Upper lobe of left lung (tissue), 6 donors: ENCODE results near the gene HNRNPA3. TPM values are rescaled to one million over a fixed set of nuclear protein-coding genes. Genes with fewer than 3 reads are reported as not detected.

Experiments
- ATAC-seq, 2 donors: fragments of 200-7000 bp; cut with Tn5 transposase; one replicate each; pipeline ENCODE4 v1.9.1; 2022; ENCODE audit warnings: mild to moderate bottlenecking in 2 of 2, moderate library complexity in 2 of 2; ENCODE audit not compliant: low FRiP score in 2 of 2
- DNase-seq, 2 donors: peaks; one replicate each; pipeline ENCODE4 v3.0.0-alpha.2; 2019 to 2020
- H3K27ac ChIP-seq, 4 donors: fragments of 200-600 bp; sonication (generic); one replicate each; pipeline ENCODE4 v1.5.1; 2016 to 2019
- H3K27me3 ChIP-seq, 4 donors: fragments of 200-600 bp; sonication (generic); one replicate each; pipeline ENCODE4 v1.5.1; 2017 to 2019
- H3K36me3 ChIP-seq, 4 donors: fragments of 200-600 bp; sonication (generic); one replicate each; pipeline ENCODE4 v1.5.1; 2016 to 2019
- H3K4me1 ChIP-seq, 4 donors: fragments of 200-600 bp; sonication (generic); one replicate each; pipeline ENCODE4 v1.5.1; 2018 to 2019
- H3K4me3 ChIP-seq, 4 donors: fragments of 200-600 bp; sonication (generic); one replicate each; pipeline ENCODE4 v1.5.1; 2017 to 2019; ENCODE audit warnings: mild to moderate bottlenecking in 2 of 4, moderate library complexity in 1 of 4
- H3K9me3 ChIP-seq, 4 donors: fragments of 200-600 bp; sonication (generic); one replicate each; pipeline ENCODE4 v1.5.1; 2018 to 2019
- EP300 ChIP-seq, 4 donors: sonication (generic); formaldehyde crosslinking; IDR thresholded peaks; one replicate each; pipeline ENCODE4 v1.5.1; 2017; ENCODE audit warnings: antibody characterized with exemption in 4 of 4, control low read depth in 2 of 4
- POLR2A ChIP-seq, 4 donors: fragments of 450-650 bp; IDR thresholded peaks; one replicate each; pipeline ENCODE4 v1.5.1; 2016 to 2017; ENCODE audit warnings: antibody characterized with exemption in 4 of 4, mild to moderate bottlenecking in 2 of 4
- POLR2AphosphoS5 ChIP-seq, 2 donors: sonication (generic); formaldehyde crosslinking; IDR thresholded peaks; one replicate each; pipeline ENCODE4 v1.5.1; 2017; ENCODE audit warnings: antibody characterized with exemption in 2 of 2
- WGBS, 2 donors: methylation state at CpG; one replicate each; pipeline ENCODE4 v1.1.5; 2017 to 2018; 5-methylcytosine and 5-hydroxymethylcytosine counted together
- total RNA-seq, 6 donors: library from RNA; depleted of rRNA in 4 of 6; stranded (reverse); fragments of >200 nt in 4 of 6; gene quantifications; one replicate each; pipeline versions ENCODE4 v1.1.0 to v1.2.1, GENCODE V29; 2016 to 2021
- TF ChIP-seq, protein P1 (sequence below), 6 experiments: fragments of 450-650 bp in 4 of 6; fragments of 200-600 bp in 2 of 6; sonication (generic) in 2 of 6; IDR thresholded peaks; one replicate each; pipeline ENCODE4 v1.5.1; 2016 to 2019; ENCODE audit warnings: antibody characterized with exemption in 6 of 6
- donor health status: DM: no; HTN: no; CAD: no; lungs with moderate emphysema.
- donor health status: DM: no; HTN: yes; CAD: no; lungs with severe emphysema.

Gene HNRNPA3
- total RNA-seq, 6 donors from 2014 or later: 53.2 to 146 (median 89.0) TPM

GRCh38 chr2:177257471-177257870 is 44.9 kb downstream of the HNRNPA3 start:
- H3K4me3 ChIP-seq: no peak overlapping the region
- peaks cover 63 to 94% (median 87%) of the 10 kb centered on the region in 4 donors for H3K4me1 ChIP-seq
- 56 to 83% methylated on average over 3 to 5 of the region's 5 CpGs for WGBS, 2 donors
- H3K27me3 ChIP-seq: no peaks in the 10 kb centered on the region
- no peak for ATAC-seq
- no peak for TF ChIP-seq POLR2AphosphoS5 (IDR thresholded peaks at IDR 0.05)
- TF ChIP-seq, protein P1, sequence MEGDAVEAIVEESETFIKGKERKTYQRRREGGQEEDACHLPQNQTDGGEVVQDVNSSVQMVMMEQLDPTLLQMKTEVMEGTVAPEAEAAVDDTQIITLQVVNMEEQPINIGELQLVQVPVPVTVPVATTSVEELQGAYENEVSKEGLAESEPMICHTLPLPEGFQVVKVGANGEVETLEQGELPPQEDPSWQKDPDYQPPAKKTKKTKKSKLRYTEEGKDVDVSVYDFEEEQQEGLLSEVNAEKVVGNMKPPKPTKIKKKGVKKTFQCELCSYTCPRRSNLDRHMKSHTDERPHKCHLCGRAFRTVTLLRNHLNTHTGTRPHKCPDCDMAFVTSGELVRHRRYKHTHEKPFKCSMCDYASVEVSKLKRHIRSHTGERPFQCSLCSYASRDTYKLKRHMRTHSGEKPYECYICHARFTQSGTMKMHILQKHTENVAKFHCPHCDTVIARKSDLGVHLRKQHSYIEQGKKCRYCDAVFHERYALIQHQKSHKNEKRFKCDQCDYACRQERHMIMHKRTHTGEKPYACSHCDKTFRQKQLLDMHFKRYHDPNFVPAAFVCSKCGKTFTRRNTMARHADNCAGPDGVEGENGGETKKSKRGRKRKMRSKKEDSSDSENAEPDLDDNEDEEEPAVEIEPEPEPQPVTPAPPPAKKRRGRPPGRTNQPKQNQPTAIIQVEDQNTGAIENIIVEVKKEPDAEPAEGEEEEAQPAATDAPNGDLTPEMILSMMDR (IDR thresholded peaks at IDR 0.05): no peak
- no peak for TF ChIP-seq EP300 (IDR thresholded peaks at IDR 0.05)
- no peak for TF ChIP-seq POLR2A (IDR thresholded peaks at IDR 0.05)
- peak overlapping the region in 3 of 4 donors; percentile 41 to 69 (median 65) for H3K27ac ChIP-seq
- DNase-seq: no peak
- no peaks in the 10 kb centered on the region for H3K9me3 ChIP-seq
- peaks cover 0 to 4% (median 0%) of the 10 kb centered on the region in 4 donors for H3K36me3 ChIP-seq

DNA sequence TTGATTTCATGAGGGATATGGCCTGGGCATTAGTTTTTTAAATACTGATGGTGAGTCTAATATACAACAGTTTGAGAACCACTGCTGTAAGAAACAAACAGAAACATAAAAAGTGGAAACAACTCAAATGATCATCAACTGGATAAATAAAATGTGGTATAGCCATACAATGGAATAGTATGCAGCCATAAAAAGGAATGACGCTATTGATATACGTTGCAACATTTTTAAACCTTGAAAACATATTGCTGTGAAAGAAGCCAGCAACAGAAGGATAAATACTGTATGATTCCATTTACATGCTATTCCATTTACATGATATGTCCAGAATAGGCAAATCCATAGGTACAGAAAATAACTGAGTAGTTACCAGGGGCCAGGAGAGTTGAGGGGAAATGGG is 45.5 kb downstream of the HNRNPA3 start:
- peak overlapping the region in 2 of 4 donors; percentile 65 to 69 for H3K27ac ChIP-seq
- no peaks in the 10 kb centered on the region for H3K27me3 ChIP-seq
- peaks cover 58 to 88% (median 81%) of the 10 kb centered on the region in 4 donors for H3K4me1 ChIP-seq
- TF ChIP-seq EP300 (IDR thresholded peaks at IDR 0.05): no peak
- TF ChIP-seq, protein P1 (IDR thresholded peaks at IDR 0.05): no peak
- no peak for TF ChIP-seq POLR2A (IDR thresholded peaks at IDR 0.05)
- TF ChIP-seq POLR2AphosphoS5 (IDR thresholded peaks at IDR 0.05): no peak
- 99% methylated on average over 2 of the region's 2 CpGs for WGBS, 2 donors
- no peak for ATAC-seq
- no peak for DNase-seq
- H3K4me3 ChIP-seq: no peak overlapping the region
- no peaks in the 10 kb centered on the region for H3K9me3 ChIP-seq
- peaks cover 0 to 4% (median 0%) of the 10 kb centered on the region in 4 donors for H3K36me3 ChIP-seq

GRCh38 chr2:177260379-177260778 is 47.8 kb downstream of the HNRNPA3 start:
- ATAC-seq (no peak), DNase-seq (no peak)
- Histone ChIP-seq H3K4me3 (peak overlapping the region in 1 of 4 donors; percentile 74), H3K27me3 (no peaks in the 10 kb centered on the region), H3K27ac (peak overlapping the region in 2 of 4 donors; percentile 98 to 100), H3K9me3 (no peaks in the 10 kb centered on the region), H3K4me1 (peaks cover 37 to 68% (median 58%) of the 10 kb centered on the region in 4 donors), H3K36me3 (peaks cover 0 to 4% (median 0%) of the 10 kb centered on the region in 4 donors)
- no peak for TF ChIP-seq POLR2A (IDR thresholded peaks at IDR 0.05)
- TF ChIP-seq POLR2AphosphoS5 (IDR thresholded peaks at IDR 0.05): no peak
- TF ChIP-seq, protein P1 (IDR thresholded peaks at IDR 0.05): no peak
- no peak for TF ChIP-seq EP300 (IDR thresholded peaks at IDR 0.05)
- WGBS, 2 donors: 46 to 57% methylated on average over 1 of the region's 1 CpG

DNA sequence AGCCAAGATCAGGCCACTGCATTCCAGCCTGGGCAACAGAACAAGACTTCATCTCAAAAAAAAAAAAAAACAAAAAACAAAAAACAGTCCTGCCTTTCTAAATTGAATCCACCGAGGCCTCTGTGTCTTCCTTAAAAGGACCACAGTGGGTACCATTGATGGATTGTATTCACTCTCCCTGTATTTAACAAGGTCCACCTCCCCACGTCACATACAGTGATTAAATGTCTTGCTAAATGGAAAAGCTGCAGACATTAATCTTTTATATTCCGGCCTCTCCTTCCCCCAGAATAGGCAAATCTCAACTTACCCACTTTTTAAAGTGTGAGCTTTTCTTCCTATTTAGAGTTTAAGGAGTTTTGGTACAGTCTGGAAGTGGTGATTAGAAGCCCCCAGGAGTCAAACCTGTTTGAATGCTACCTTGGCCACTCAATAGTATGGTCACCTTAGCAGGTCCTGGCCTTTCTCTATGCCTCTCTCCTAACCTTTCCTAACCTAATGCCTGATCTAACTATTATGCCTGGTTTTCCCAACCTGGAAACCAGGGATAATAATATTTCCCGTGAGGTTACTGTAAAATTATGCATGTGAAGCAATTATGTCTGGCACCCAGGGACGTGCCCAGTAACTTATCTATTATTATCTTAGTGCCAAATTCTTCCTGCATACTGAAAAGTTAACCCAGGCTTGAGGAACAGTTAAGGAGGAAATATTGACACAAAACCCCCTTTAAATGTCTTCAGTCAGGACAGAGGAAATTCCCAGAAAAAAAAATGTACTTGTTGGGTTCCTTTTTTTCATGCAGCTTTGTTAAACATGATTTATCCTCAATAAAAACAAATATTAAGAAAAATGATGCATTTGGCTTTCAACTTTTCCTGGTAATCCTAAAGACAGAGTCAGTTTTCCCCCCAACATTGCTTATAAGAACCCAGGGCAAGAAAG is 48.8 kb downstream of the HNRNPA3 start:
- ATAC-seq: no peak
- Histone ChIP-seq H3K27ac (peak overlapping the region; percentile 98 to 100 (median 100)), H3K9me3 (no peaks in the 10 kb centered on the region), H3K4me3 (peak overlapping the region in 3 of 4 donors; percentile 61 to 89 (median 74)), H3K4me1 (peaks cover 36 to 68% (median 57%) of the 10 kb centered on the region in 4 donors), H3K27me3 (no peaks in the 10 kb centered on the region), H3K36me3 (peaks cover 0 to 4% (median 0%) of the 10 kb centered on the region in 4 donors)
- 16 to 25% methylated on average over 5 of the region's 5 CpGs for WGBS, 2 donors
- no peak for TF ChIP-seq POLR2A (IDR thresholded peaks at IDR 0.05)
- no peak for TF ChIP-seq EP300 (IDR thresholded peaks at IDR 0.05)
- TF ChIP-seq, protein P1 (IDR thresholded peaks at IDR 0.05): no peak
- no peak for TF ChIP-seq POLR2AphosphoS5 (IDR thresholded peaks at IDR 0.05)
- no peak for DNase-seq
